HepG2 (cell line): ENCODE data around the gene PHRF1. TPM values are rescaled to one million over a fixed set of nuclear protein-coding genes. Genes with fewer than 3 reads are reported as not detected.

Experiments
- ARHGAP35 ChIP-seq: sonication (generic); formaldehyde crosslinking; IDR thresholded peaks from 2 replicates; pipeline ENCODE4 v1.9.0; 2022; ENCODE audit warnings: mild to moderate bottlenecking, inconsistent platforms, moderate library complexity, missing genetic modification reagents, borderline replicate concordance
- CHCHD3 ChIP-seq: sonication (generic); formaldehyde crosslinking; IDR thresholded peaks from 2 replicates; pipeline ENCODE4 v1.8.0; 2022; ENCODE audit warnings: mild to moderate bottlenecking, missing genetic modification reagents, moderate library complexity
- FOXK1 ChIP-seq: sonication (generic); formaldehyde crosslinking; IDR thresholded peaks from 2 replicates; pipeline ENCODE4 v1.4.0; 2020; ENCODE audit warnings: low read depth, missing genetic modification reagents, borderline replicate concordance
- IRF2 ChIP-seq: IDR thresholded peaks from 2 replicates; pipeline ENCODE4 v1.6.1; 2018; ENCODE audit warnings: missing genetic modification reagents, missing compliant biosample characterization
- KDM1A ChIP-seq: IDR thresholded peaks from 2 replicates; pipeline ENCODE4 v1.6.1; 2016; ENCODE audit warnings: missing compliant biosample characterization
- KDM3A ChIP-seq: IDR thresholded peaks from 2 replicates; pipeline ENCODE4 v1.6.1; 2018; ENCODE audit warnings: low read depth, missing compliant biosample characterization
- LRRFIP1 ChIP-seq: sonication (generic); formaldehyde crosslinking; conservative IDR thresholded peaks from 2 replicates; pipeline ENCODE4 v1.4.0; 2020; ENCODE audit warnings: missing genetic modification reagents
- MTERF4 ChIP-seq: sonication (generic); formaldehyde crosslinking; IDR thresholded peaks from 2 replicates; pipeline ENCODE4 v1.8.0; 2023; ENCODE audit warnings: mild to moderate bottlenecking, missing genetic modification reagents
- NFKBIZ ChIP-seq: IDR thresholded peaks from 2 replicates; pipeline ENCODE4 v1.6.1; 2018; ENCODE audit warnings: missing genetic modification reagents, missing compliant biosample characterization
- ZBTB33 ChIP-seq: sonication (generic); formaldehyde crosslinking; IDR thresholded peaks from 2 replicates; pipeline ENCODE4 v1.4.0; 2020; ENCODE audit warnings: missing genetic modification reagents
- ZNF12 ChIP-seq: sonication (generic); formaldehyde crosslinking; IDR thresholded peaks from 2 replicates; pipeline ENCODE4 v1.5.0; 2020; ENCODE audit warnings: missing genetic modification reagents
- ZNF350 ChIP-seq: sonication (generic); formaldehyde crosslinking; IDR thresholded peaks from 2 replicates; pipeline ENCODE4 v1.4.0; 2020; ENCODE audit warnings: mild to moderate bottlenecking, low read depth, missing genetic modification reagents, borderline replicate concordance
- ZNF468 ChIP-seq: sonication (generic); formaldehyde crosslinking; IDR thresholded peaks from 2 replicates; pipeline ENCODE4 v1.8.0; 2022; ENCODE audit warnings: mild to moderate bottlenecking, moderate library complexity, missing genetic modification reagents
- ZNF749 ChIP-seq: sonication (generic); formaldehyde crosslinking; IDR thresholded peaks from 2 replicates; pipeline ENCODE4 v1.8.0; 2022; ENCODE audit warnings: mild to moderate bottlenecking, missing genetic modification reagents, moderate library complexity, borderline replicate concordance
- ZNF850 ChIP-seq: sonication (generic); formaldehyde crosslinking; conservative IDR thresholded peaks from 2 replicates; pipeline ENCODE4 v1.9.0; 2021; ENCODE audit warnings: mild to moderate bottlenecking, missing genetic modification reagents
- polyA plus RNA-seq, 8 experiments: library from polyadenylated mRNA; depleted of rRNA in 3 of 8; stranded (reverse) in 7 of 8; unstranded in 1 of 8; fragments of >200 nt; fragmentation: Illumina TruSeq in 4 of 8; extraction: Trizol in 4 of 8; gene quantifications; 2 replicates each; pipeline versions ENCODE4 v1.2.1 to v1.2.3, GENCODE V29; 2011 to 2016; ENCODE audit warnings: low read depth in 4 of 8, missing spikeins in 1 of 8, mixed read lengths in 1 of 8; ENCODE audit not compliant: insufficient read depth in 1 of 8
- total RNA-seq, 5 experiments: library from RNA; depleted of rRNA; stranded (reverse); fragments of >200 nt; fragmentation: Illumina TruSeq; extraction: Trizol; gene quantifications; 2 replicates each; pipeline ENCODE4 v1.2.3, GENCODE V29; 2016; ENCODE audit warnings: low read depth in 1 of 5
- TF ChIP-seq, protein P1 (sequence below): sonication (generic); formaldehyde crosslinking; IDR thresholded peaks from 2 replicates; pipeline ENCODE4 v1.8.1; 2023; ENCODE audit warnings: mild to moderate bottlenecking, moderate library complexity, missing genetic modification reagents
- TF ChIP-seq, protein P2 (sequence below): sonication (generic); formaldehyde crosslinking; IDR thresholded peaks from 2 replicates; pipeline ENCODE4 v1.8.0; 2022; ENCODE audit warnings: mild to moderate bottlenecking, missing genetic modification reagents, moderate library complexity
- TF ChIP-seq, protein P3 (sequence below): sonication (generic); formaldehyde crosslinking; IDR thresholded peaks from 2 replicates; pipeline ENCODE4 v1.4.0; 2020; ENCODE audit warnings: mild to moderate bottlenecking, missing genetic modification reagents
- TF ChIP-seq, protein P4 (sequence below): sonication (generic); formaldehyde crosslinking; IDR thresholded peaks from 2 replicates; pipeline ENCODE4 v1.8.1; 2023; ENCODE audit warnings: mild to moderate bottlenecking, inconsistent platforms, moderate library complexity, missing genetic modification reagents, borderline replicate concordance

Gene PHRF1
- total and polyA plus RNA-seq, 2 of the 13 experiments (the other 11 are each of a cell fraction or from before 2014, with no cell fraction given), result 8.2 to 16.7 TPM

- 0 out of 2 replicates have a peak, but pooled peaks have one; percentile 27 for TF ChIP-seq IRF2 (CRISPR knock-in tag)
- no peak for TF ChIP-seq CHCHD3 (CRISPR knock-in tag)
- TF ChIP-seq, protein P1, sequence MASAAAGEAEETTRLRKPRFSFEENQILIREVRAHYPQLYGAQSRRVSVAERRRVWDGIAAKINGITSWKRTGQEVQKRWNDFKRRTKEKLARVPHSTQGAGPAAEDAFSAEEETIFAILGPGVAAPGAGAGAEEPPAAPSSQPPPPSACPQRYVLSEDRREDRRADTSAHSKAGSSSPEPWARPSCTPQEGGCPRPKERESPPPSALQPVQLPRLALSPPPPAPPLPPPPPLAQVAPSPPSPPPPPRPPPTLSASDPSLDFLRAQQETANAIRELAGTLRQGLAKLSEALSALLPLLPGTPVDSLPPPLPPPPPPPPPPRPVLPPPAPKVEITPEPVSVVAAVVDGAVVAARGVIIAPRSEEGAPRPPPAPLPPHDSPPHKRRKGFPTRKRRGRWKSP (CRISPR knock-in tag), result no peak
- TF ChIP-seq, protein P2, sequence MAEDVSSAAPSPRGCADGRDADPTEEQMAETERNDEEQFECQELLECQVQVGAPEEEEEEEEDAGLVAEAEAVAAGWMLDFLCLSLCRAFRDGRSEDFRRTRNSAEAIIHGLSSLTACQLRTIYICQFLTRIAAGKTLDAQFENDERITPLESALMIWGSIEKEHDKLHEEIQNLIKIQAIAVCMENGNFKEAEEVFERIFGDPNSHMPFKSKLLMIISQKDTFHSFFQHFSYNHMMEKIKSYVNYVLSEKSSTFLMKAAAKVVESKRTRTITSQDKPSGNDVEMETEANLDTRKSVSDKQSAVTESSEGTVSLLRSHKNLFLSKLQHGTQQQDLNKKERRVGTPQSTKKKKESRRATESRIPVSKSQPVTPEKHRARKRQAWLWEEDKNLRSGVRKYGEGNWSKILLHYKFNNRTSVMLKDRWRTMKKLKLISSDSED (CRISPR knock-in tag), result no peak
- TF ChIP-seq NFKBIZ, result no peak
- no peak for TF ChIP-seq FOXK1 (CRISPR knock-in tag)
- TF ChIP-seq, protein P3, sequence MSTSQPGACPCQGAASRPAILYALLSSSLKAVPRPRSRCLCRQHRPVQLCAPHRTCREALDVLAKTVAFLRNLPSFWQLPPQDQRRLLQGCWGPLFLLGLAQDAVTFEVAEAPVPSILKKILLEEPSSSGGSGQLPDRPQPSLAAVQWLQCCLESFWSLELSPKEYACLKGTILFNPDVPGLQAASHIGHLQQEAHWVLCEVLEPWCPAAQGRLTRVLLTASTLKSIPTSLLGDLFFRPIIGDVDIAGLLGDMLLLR, result no peak
- TF ChIP-seq ZNF749, result no peak
- TF ChIP-seq ZNF12, result no peak
- TF ChIP-seq, protein P4, sequence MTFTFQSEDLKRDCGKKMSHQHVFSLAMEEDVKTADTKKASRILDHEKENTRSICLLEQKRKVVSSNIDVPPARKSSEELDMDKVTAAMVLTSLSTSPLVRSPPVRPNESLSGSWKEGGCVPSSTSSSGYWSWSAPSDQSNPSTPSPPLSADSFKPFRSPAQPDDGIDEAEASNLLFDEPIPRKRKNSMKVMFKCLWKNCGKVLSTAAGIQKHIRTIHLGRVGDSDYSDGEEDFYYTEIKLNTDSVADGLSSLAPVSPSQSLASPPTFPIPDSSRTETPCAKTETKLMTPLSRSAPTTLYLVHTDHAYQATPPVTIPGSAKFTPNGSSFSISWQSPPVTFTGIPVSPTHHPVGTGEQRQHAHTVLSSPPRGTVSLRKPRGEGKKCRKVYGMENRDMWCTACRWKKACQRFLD (CRISPR knock-in tag), result no peak
- no peak for TF ChIP-seq ZNF468
- no peak; the same call in 1 of the 2 replicates for TF ChIP-seq ZBTB33 (CRISPR knock-in tag)
- no peak for TF ChIP-seq KDM1A
- no peak for TF ChIP-seq LRRFIP1 (CRISPR knock-in tag)
- no peak for TF ChIP-seq ZNF350
- TF ChIP-seq KDM3A (CRISPR knock-in tag), result peak; percentile 79; the same call in 1 of the 2 replicates
- TF ChIP-seq MTERF4 (CRISPR knock-in tag), result no peak
- TF ChIP-seq ZNF850 (CRISPR knock-in tag), result no peak
- no peak for TF ChIP-seq ARHGAP35 (CRISPR knock-in tag)
Measured at GRCh38 chr11:554428-555226, 21.6 kb upstream of the PHRF1 start (continued).
